Transverse colon (tissue), 3 donors: Measurements from ENCODE around the gene RRP1.

ENCODE experiments used
- POLR2A ChIP-seq: fragments of 450-650 bp; IDR thresholded peaks from one replicate; pipeline ENCODE4 v1.6.1; 2016; ENCODE audit warnings: antibody characterized with exemption, mild to moderate bottlenecking, moderate library complexity
- POLR2AphosphoS5 ChIP-seq, 3 donors: sonication (generic); formaldehyde crosslinking; IDR thresholded peaks; one replicate each; pipeline ENCODE4 v1.6.1; 2016; ENCODE audit warnings: antibody characterized with exemption in 3 of 3

DNA sequence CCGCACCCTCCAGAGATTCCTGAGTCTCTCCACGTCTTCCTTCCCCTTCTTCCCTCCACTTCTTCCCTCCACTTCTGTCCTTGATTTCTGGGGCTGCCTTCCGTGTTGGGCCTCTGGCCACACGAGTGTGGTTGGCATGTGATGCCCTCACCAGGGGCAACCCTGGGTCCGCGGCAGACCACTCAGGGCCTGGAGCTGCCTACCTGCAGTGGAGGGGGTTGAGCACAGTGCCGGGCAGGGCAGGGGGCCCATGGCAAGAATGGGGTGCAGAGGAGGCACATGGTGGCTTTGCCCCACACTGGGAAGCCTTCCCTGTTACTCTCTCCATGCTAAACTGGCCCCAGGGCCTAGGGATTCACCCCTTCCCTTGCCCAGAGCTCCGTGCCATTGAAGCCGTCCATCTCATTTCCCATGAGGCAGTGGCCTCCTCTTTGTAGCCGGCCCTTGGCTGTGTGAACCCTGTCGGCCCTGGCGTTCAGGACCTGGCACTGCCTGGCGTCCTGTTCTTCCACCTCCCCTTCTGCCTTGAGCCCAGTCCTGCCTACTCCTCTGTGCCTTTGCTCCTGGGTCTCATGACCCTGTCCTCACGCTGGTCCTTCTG is 13.4 kb downstream of the RRP1 start:
- TF ChIP-seq POLR2AphosphoS5 (IDR thresholded peaks at IDR 0.05): no peak
- TF ChIP-seq POLR2A: no peak
